HG02938 (cell line): ENCODE data around the gene PYGM.

Experiments
- ATAC-seq: cut with Tn5 transposase; IDR thresholded peaks from one replicate; pipeline ENCODE4 v1.9.1; 2021; ENCODE audit warnings: mild to moderate bottlenecking, moderate library complexity; ENCODE audit not compliant: unreplicated experiment

PYGM gene

DNA sequence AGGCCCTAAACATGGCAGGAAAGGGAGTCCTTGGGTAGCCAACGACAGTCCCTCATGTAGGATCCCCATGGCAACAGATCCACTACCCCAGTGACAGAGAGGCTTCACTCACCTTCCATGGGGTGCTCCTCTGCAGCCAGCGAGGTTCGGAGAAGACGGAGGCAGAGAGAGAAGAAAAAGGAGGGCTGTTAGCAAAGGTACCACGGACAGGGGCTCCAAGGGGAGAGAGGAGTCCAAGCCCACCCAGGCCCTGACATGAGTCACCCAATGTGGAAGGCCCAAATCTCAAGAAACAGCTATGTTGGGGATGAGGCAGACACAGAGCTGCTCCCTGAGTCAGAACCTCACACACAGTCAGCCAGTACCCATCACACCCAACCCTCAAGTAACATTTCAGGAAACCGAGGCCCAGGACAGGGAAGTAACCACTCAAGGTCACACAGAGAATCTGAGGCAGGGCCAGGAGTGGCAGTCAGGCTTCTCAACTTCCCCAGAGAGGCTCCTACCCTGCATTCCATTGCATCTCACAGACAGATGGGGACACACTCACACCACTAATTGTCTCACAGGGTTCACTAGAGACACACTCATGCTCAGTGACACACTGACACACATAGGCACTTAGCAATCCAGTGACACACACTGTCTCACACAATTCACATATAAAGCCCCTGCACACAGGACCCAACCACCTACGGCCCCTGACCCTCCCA, 62.0 kb downstream of the PYGM start:
- ATAC-seq = no peak
